NCI-H146 (cell line): ENCODE measurements around the gene NTNG1.

Experiments used
- DNase-seq: peaks from one replicate; lab custom pipeline; 2025; lab: John Stamatoyannopoulos, UW

The NTNG1 gene

GRCh38 chr1:107459204-107459904, 318.5 kb downstream of the NTNG1 start:
- DNase-seq, result no peak

- no peak for DNase-seq
These were observed 319.2 kb downstream of the NTNG1 start for GRCh38 chr1:107460035-107460434.

GRCh38 chr1:107464827-107465226, 324.0 kb downstream of the NTNG1 start:
- DNase-seq, result no peak

- no peak for DNase-seq
These were observed 326.4 kb downstream of the NTNG1 start for GRCh38 chr1:107467286-107467685.

GRCh38 chr1:107467811-107468210, 327.0 kb downstream of the NTNG1 start:
- DNase-seq, result no peak

GRCh38 chr1:107473065-107473464, 332.2 kb downstream of the NTNG1 start:
- DNase-seq, result no peak

- DNase-seq, result peak; percentile 43
These were observed 334.2 kb downstream of the NTNG1 start for GRCh38 chr1:107474877-107475612.

- DNase-seq, result peak; percentile 9
These were observed 336.4 kb downstream of the NTNG1 start for GRCh38 chr1:107477233-107477632.

- DNase-seq, result no peak
These were observed 339.1 kb downstream of the NTNG1 start for GRCh38 chr1:107479865-107480350.

GRCh38 chr1:107480548-107481415, 339.9 kb downstream of the NTNG1 start:
- DNase-seq, result no peak

- DNase-seq, result no peak
These were observed 341.0 kb downstream of the NTNG1 start for GRCh38 chr1:107481756-107482384.

- no peak for DNase-seq
These were observed 343.1 kb downstream of the NTNG1 start for GRCh38 chr1:107483949-107484348.

- DNase-seq, result peak; percentile 51
These were observed 345.5 kb downstream of the NTNG1 start for GRCh38 chr1:107486349-107486748.

GRCh38 chr1:107487506-107487905, 346.7 kb downstream of the NTNG1 start:
- DNase-seq, result peak; percentile 36

- DNase-seq, result no peak
These were observed 350.7 kb downstream of the NTNG1 start for GRCh38 chr1:107491582-107491981.

- DNase-seq, result no peak
These were observed 352.4 kb downstream of the NTNG1 start for GRCh38 chr1:107493111-107493716.

- no peak for DNase-seq
These were observed 353.2 kb downstream of the NTNG1 start for GRCh38 chr1:107494061-107494460.

GRCh38 chr1:107496002-107496401, 355.2 kb downstream of the NTNG1 start:
- DNase-seq, result no peak

GRCh38 chr1:107499139-107499744, 358.4 kb downstream of the NTNG1 start:
- no peak for DNase-seq

GRCh38 chr1:107501081-107501605, 360.3 kb downstream of the NTNG1 start:
- no peak for DNase-seq

GRCh38 chr1:107510347-107510746, 369.5 kb downstream of the NTNG1 start:
- no peak for DNase-seq
